CD4-positive, alpha-beta T cell treated with Interleukin-4 for 4 hours (primary cell): Measurements from ENCODE around the gene TMEM17.

ENCODE experiments used
- DNase-seq: peaks from one replicate; pipeline ENCODE4 v3.0.0-alpha.2; 2020

TMEM17 gene

GRCh38 chr2:62471404-62471803, 34.6 kb downstream of the TMEM17 start:
- no peak for DNase-seq

GRCh38 chr2:62469548-62469947, 36.4 kb downstream of the TMEM17 start:
- DNase-seq, result no peak

GRCh38 chr2:62469114-62469513, 36.9 kb downstream of the TMEM17 start:
- DNase-seq, result no peak

GRCh38 chr2:62467475-62468321, 38.3 kb downstream of the TMEM17 start:
- DNase-seq, result no peak

GRCh38 chr2:62467100-62467474, 38.9 kb downstream of the TMEM17 start:
- DNase-seq, result no peak

GRCh38 chr2:62466503-62466854, 39.5 kb downstream of the TMEM17 start:
- no peak for DNase-seq

GRCh38 chr2:62465741-62466502, 40.1 kb downstream of the TMEM17 start:
- no peak for DNase-seq

- no peak for DNase-seq
These were observed 40.8 kb downstream of the TMEM17 start for GRCh38 chr2:62465039-62465740.

GRCh38 chr2:62464221-62465007, 41.6 kb downstream of the TMEM17 start:
- DNase-seq, result no peak

- DNase-seq, result no peak
These were observed 43.8 kb downstream of the TMEM17 start for GRCh38 chr2:62462211-62462610.

- no peak for DNase-seq
These were observed 44.3 kb downstream of the TMEM17 start for GRCh38 chr2:62461707-62462106.

GRCh38 chr2:62461017-62461553, 44.9 kb downstream of the TMEM17 start:
- no peak for DNase-seq

- DNase-seq, result no peak
These were observed 45.8 kb downstream of the TMEM17 start for GRCh38 chr2:62460175-62460574.

- DNase-seq, result no peak
These were observed 46.3 kb downstream of the TMEM17 start for GRCh38 chr2:62459672-62460071.

- no peak for DNase-seq
These were observed 46.9 kb downstream of the TMEM17 start for GRCh38 chr2:62459106-62459505.

- DNase-seq, result no peak
These were observed 47.3 kb downstream of the TMEM17 start for GRCh38 chr2:62458671-62459081.

GRCh38 chr2:62458206-62458641, 47.8 kb downstream of the TMEM17 start:
- no peak for DNase-seq

- DNase-seq, result no peak
These were observed 48.4 kb downstream of the TMEM17 start for GRCh38 chr2:62457556-62457955.

- DNase-seq, result peak; percentile 42
These were observed 49.1 kb downstream of the TMEM17 start for GRCh38 chr2:62456721-62457539.

GRCh38 chr2:62455957-62456692, 49.9 kb downstream of the TMEM17 start:
- DNase-seq, result no peak

GRCh38 chr2:62453955-62454354, 52.0 kb downstream of the TMEM17 start:
- no peak for DNase-seq
